ENCODE data around the gene IL3. TPM values are rescaled to one million over a fixed set of nuclear protein-coding genes. Genes with fewer than 3 reads are reported as not detected.

Gene IL3, protein sequence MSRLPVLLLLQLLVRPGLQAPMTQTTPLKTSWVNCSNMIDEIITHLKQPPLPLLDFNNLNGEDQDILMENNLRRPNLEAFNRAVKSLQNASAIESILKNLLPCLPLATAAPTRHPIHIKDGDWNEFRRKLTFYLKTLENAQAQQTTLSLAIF
- total RNA-seq (2021; ENCODE audit: unreplicated experiment), result not detected
- polyA plus RNA-seq (2012; ENCODE audit: insufficient read length), result not detected
- not detected for Bru-seq, nascent RNA
- BruChase-seq, experiment 1, labeled RNA remaining after a 2-hour chase, result not detected
- not detected for BruChase-seq, experiment 2, labeled RNA remaining after a 6-hour chase
- long read RNA-seq, result 0 reads

DNA sequence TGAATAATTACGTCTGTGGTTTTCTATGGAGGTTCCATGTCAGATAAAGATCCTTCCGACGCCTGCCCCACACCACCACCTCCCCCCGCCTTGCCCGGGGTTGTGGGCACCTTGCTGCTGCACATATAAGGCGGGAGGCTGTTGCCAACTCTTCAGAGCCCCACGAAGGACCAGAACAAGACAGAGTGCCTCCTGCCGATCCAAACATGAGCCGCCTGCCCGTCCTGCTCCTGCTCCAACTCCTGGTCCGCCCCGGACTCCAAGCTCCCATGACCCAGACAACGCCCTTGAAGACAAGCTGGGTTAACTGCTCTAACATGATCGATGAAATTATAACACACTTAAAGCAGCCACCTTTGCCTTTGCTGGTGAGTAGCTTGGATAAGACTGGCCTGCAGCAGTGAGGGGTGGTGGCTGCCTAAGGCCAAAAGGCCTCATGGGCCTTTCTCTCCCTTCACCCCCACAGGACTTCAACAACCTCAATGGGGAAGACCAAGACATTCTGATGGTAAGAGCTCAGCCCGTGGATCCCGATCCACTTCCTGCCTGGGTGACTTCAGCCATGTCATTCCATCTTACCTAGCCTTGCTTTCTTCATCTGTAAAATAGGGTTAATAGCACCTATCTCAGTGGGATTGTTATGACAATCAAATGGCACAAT is at the start of gene IL3:
IL3 (plus strand) TSS at position 155 of the 661 bp plus-strand sequence; CDS start at position 207, 52 bp downstream.
- Histone ChIP-seq H3K9me3 (ENCODE audit: control insufficient read depth, insufficient read depth, low read depth, low read length) (no peaks in the 10 kb centered on the region), H3K4me1 (ENCODE audit: control insufficient read depth, insufficient read depth, low read length) (no peaks in the 10 kb centered on the region), H3K4me3 (ENCODE audit: low read depth in 2 of 2, low read length in 2 of 2) (no peak within 1 kb of the TSS), H3K27ac (ENCODE audit: low read length) (no peak within 1 kb of the TSS), H3K27me3 (ENCODE audit: control insufficient read depth, insufficient read depth, low read length) (no peaks in the 10 kb centered on the region), H3K36me3 (ENCODE audit: control insufficient read depth, insufficient read depth, low read length) (no peaks in the 10 kb centered on the region)
- in situ Hi-C loops (cut with HindIII; ENCODE audit: low pct_unique_long_range_greater_than_20kb, low sequenced_read_pairs), result no loop called here
- BruUV-seq (replicated peaks), result no TSS peak
- ChIA-PET CTCF (interaction anchor here (0.6 kb wide), 1 partner anchor 650 kb away, joined by 4 read pairs; no protein-coding TSS in a partner anchor), POLR2A (interaction anchor here (0.6 kb wide), 1 partner anchor 79 kb away, joined by 3 read pairs; no protein-coding TSS in a partner anchor)
- ATAC-seq (no peak), DNase-seq (ENCODE audit: low read depth, low spot score) (no peak)
- TF ChIP-seq, protein P1, sequence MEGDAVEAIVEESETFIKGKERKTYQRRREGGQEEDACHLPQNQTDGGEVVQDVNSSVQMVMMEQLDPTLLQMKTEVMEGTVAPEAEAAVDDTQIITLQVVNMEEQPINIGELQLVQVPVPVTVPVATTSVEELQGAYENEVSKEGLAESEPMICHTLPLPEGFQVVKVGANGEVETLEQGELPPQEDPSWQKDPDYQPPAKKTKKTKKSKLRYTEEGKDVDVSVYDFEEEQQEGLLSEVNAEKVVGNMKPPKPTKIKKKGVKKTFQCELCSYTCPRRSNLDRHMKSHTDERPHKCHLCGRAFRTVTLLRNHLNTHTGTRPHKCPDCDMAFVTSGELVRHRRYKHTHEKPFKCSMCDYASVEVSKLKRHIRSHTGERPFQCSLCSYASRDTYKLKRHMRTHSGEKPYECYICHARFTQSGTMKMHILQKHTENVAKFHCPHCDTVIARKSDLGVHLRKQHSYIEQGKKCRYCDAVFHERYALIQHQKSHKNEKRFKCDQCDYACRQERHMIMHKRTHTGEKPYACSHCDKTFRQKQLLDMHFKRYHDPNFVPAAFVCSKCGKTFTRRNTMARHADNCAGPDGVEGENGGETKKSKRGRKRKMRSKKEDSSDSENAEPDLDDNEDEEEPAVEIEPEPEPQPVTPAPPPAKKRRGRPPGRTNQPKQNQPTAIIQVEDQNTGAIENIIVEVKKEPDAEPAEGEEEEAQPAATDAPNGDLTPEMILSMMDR (IDR thresholded peaks at IDR 0.05), result no peak
- TF ChIP-seq POLR2AphosphoS5 (IDR thresholded peaks at IDR 0.05; ENCODE audit: low read depth, low read length) (no peak), TCF7L2 (IDR thresholded peaks at IDR 0.05; ENCODE audit: low read depth, low read length) (no peak), SIN3A (IDR thresholded peaks at IDR 0.05; ENCODE audit: borderline replicate concordance, insufficient read depth, low read depth, low read length) (no peak)
- TF ChIP-seq, protein P2, sequence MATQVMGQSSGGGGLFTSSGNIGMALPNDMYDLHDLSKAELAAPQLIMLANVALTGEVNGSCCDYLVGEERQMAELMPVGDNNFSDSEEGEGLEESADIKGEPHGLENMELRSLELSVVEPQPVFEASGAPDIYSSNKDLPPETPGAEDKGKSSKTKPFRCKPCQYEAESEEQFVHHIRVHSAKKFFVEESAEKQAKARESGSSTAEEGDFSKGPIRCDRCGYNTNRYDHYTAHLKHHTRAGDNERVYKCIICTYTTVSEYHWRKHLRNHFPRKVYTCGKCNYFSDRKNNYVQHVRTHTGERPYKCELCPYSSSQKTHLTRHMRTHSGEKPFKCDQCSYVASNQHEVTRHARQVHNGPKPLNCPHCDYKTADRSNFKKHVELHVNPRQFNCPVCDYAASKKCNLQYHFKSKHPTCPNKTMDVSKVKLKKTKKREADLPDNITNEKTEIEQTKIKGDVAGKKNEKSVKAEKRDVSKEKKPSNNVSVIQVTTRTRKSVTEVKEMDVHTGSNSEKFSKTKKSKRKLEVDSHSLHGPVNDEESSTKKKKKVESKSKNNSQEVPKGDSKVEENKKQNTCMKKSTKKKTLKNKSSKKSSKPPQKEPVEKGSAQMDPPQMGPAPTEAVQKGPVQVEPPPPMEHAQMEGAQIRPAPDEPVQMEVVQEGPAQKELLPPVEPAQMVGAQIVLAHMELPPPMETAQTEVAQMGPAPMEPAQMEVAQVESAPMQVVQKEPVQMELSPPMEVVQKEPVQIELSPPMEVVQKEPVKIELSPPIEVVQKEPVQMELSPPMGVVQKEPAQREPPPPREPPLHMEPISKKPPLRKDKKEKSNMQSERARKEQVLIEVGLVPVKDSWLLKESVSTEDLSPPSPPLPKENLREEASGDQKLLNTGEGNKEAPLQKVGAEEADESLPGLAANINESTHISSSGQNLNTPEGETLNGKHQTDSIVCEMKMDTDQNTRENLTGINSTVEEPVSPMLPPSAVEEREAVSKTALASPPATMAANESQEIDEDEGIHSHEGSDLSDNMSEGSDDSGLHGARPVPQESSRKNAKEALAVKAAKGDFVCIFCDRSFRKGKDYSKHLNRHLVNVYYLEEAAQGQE (IDR thresholded peaks at IDR 0.05; ENCODE audit: insufficient read depth in 1 of 2, low read depth in 2 of 2, low read length in 1 of 2), result no peak
- intact Hi-C loops (cut with micrococcal nuclease; ENCODE audit: unreplicated experiment), result loop anchor here (10.0 kb wide), 2 partner anchors 314 to 434 kb away; partner anchors contain the start of gene IRF1

DNA sequence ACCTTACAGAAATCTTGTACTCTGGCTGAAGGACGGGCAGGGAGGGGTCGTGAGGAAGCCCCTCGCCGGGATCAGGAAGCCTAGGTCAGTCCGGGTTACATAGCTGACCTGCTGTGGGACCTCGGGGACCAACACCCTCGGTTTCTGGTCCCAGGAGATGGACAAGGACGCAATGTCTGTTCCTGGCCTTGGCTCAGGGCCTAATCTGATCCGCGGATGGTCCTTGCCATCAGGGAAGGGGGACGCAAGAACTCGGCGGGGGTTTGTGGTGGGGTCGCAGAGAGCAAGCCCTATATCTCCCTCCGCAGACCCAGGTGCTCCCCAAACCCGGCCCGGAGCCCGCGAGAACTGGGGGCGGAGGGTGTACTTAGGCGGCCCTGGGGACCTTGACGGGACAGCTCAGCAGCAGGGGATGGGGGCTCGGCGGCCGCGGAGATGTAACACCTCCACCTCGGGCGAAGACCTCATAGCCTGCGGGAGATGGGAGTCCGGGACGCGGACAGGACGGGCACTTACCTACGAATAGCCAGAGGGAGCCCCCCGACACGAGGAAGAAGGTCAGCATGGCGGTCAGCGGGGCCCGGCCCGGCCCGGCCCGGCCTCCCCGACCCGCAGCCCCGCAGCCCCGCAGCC is 49.4 kb upstream of the IL3 start:
- Histone ChIP-seq H3K4me1 (ENCODE audit: control insufficient read depth, insufficient read depth, low read length) (no peaks in the 10 kb centered on the region; the same call in 1 of the 2 replicates), H3K27me3 (ENCODE audit: control insufficient read depth, insufficient read depth, low read length) (peaks cover 9% of the 10 kb centered on the region), H3K27ac (ENCODE audit: low read length) (no peak overlapping the region), H3K9me3 (ENCODE audit: control insufficient read depth, insufficient read depth, low read depth, low read length) (no peaks in the 10 kb centered on the region), H3K36me3 (ENCODE audit: control insufficient read depth, insufficient read depth, low read length) (no peaks in the 10 kb centered on the region), H3K4me3 (ENCODE audit: low read depth in 2 of 2, low read length in 2 of 2) (peak overlapping the region; percentile 53)
- POLR2A ChIA-PET, result no interaction called here
- no TSS peak for BruUV-seq (replicated peaks)
- in situ Hi-C loops (cut with HindIII; ENCODE audit: low pct_unique_long_range_greater_than_20kb, low sequenced_read_pairs), result no loop called here
- CTCF ChIA-PET, result no interaction called here
- intact Hi-C loops (cut with micrococcal nuclease; ENCODE audit: unreplicated experiment), result no loop called here
- peak; percentile 3; the same call in 1 of the 2 replicates for ATAC-seq
- TF ChIP-seq POLR2AphosphoS5 (IDR thresholded peaks at IDR 0.05; ENCODE audit: low read depth, low read length) (no peak), TCF7L2 (IDR thresholded peaks at IDR 0.05; ENCODE audit: low read depth, low read length) (no peak), SIN3A (IDR thresholded peaks at IDR 0.05; ENCODE audit: borderline replicate concordance, insufficient read depth, low read depth, low read length) (no peak)
- TF ChIP-seq, protein P2 (IDR thresholded peaks at IDR 0.05; ENCODE audit: insufficient read depth in 1 of 2, low read depth in 2 of 2, low read length in 1 of 2), result no peak
- TF ChIP-seq, protein P1 (IDR thresholded peaks at IDR 0.05), result no peak
- no peak for DNase-seq (ENCODE audit: low read depth, low spot score)

Data from Panc1 (cell line).